ENCODE results near the gene SPX.

SPX gene, protein sequence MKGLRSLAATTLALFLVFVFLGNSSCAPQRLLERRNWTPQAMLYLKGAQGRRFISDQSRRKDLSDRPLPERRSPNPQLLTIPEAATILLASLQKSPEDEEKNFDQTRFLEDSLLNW

DNA sequence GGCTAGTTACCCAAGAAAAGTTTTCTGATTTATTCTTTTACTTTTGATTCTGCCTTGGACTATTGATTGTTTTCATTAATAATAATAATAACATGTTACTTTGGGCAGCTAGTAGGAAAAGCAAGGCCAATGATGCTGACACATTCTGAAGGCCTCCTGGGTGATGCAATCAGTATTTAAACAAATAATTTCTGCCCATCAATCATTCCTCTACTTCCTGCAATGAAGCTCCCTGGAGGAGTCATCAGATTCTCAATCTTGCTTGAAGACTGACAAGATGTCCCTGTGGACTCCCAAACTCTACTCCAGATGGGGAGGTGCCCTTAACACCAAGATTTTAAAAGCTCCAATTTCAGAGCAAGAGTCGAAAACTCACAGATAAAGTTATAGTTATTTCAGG is at the start of gene SPX:
Gene SPX, plus strand, starts transcription at position 244 of the 400 bp plus-strand sequence. CDS start 177 bp downstream, outside the sequence.
- no peak for DNase-seq (ENCODE audit: low read depth, low spot score)

- DNase-seq (ENCODE audit: low read depth, low spot score) = no peak
Measured at GRCh38 chr12:21476949-21477348, 49.1 kb upstream of the SPX start.

DNA sequence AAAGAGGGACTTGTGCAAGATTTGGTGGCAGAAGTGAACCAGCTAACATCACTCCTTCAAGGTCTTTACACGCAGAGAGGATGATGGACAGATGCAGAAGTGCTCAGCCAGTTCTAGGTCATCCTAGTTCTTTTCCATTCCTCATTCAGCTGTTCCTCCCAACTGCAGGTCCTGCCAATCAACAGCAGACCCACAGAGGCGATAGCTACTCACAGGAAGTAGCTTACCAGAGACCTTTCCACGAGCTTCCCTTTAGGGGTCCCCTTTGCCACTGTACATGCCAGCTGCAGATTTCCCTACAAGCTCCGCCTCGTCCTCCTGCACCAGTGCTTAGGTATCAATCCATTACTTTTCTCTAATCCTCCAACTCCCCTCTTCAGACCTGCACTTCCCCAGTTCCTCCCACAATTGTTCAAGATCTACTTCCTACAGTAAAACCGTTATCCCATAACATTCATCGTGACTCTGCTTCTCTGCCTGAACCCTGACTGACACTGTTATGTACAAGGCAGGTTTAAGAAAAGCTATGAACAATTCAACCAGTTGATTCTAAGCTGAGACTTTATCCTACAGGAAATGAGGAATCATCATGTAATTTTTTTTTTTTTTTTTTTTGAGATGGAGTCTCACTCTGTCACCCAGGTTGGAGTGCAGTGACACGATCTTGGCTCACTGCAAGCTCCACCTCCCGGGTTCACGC is 47.2 kb upstream of the SPX start:
- no peak for DNase-seq (ENCODE audit: low read depth, low spot score)

- DNase-seq (ENCODE audit: low read depth, low spot score) = no peak
Measured at GRCh38 chr12:21483531-21483930, 42.6 kb upstream of the SPX start.

GRCh38 chr12:21485998-21486397 is 40.1 kb upstream of the SPX start:
- no peak for DNase-seq (ENCODE audit: low read depth, low spot score)

GRCh38 chr12:21499765-21500164 is 26.3 kb upstream of the SPX start:
- no peak for DNase-seq (ENCODE audit: low read depth, low spot score)

- DNase-seq (ENCODE audit: low read depth, low spot score) = no peak
Measured at GRCh38 chr12:21500786-21501257, 25.3 kb upstream of the SPX start.

GRCh38 chr12:21501258-21502163 is 24.6 kb upstream of the SPX start, which contains the start of the genes GOLT1B and RECQL:
Gene GOLT1B, plus strand, starts transcription at chr12:21501789. Its CDS starts 135 bp downstream, at chr12:21501924.
Gene RECQL, minus strand, starts transcription at chr12:21501635. Its CDS starts 2,065 bp downstream, at chr12:21499570.
- peak; percentile 78 for DNase-seq (ENCODE audit: low read depth, low spot score)

- peak; percentile 3 for DNase-seq (ENCODE audit: low read depth, low spot score)
Measured at GRCh38 chr12:21502164-21502496, 24.0 kb upstream of the SPX start.

DNA sequence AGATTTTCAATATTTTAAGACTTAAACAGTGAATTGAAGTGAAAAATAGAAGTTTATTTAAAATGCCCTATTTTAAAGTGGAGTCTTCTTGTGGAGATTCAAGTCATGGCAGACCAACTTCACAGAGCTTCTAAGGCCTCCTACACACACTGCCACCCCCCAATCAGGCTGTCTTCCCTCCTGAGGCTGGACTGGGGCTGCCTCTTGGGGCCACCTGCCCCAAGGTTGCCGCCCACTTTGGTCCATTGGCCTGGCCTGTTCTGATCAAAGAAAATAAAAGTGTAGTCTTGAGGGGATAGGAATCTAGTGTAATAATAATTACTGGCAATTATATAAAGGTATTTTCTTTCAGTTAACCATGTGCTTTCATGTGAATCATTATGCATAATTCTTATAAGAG is 23.2 kb upstream of the SPX start:
- DNase-seq (ENCODE audit: low read depth, low spot score) = no peak

- no peak for DNase-seq (ENCODE audit: low read depth, low spot score)
Measured at GRCh38 chr12:21505888-21506287, 20.2 kb upstream of the SPX start.

GRCh38 chr12:21507849-21508248 is 18.2 kb upstream of the SPX start:
- DNase-seq (ENCODE audit: low read depth, low spot score) = no peak

DNA sequence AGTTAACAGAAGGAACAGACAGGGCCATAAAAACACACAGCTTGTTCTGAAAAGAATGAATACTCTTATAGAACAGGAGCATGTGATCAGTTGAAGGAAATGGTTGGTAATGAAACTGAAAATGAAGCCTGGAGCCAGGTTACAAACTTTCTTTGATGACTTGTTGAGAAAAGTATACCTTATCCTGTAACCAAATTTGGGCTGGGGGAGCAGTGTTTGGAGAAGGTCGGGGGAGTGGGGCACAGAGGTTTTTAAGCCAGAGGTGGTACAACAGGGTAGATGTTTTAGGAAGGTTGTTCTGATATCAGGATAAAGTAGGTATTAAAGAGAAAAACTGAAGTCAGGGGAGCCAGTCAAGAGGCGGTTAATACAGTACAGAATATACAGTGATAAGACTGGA is 16.3 kb upstream of the SPX start:
- no peak for DNase-seq (ENCODE audit: low read depth, low spot score)

GRCh38 chr12:21516281-21516680 is 9.8 kb upstream of the SPX start:
- DNase-seq (ENCODE audit: low read depth, low spot score) = no peak

GRCh38 chr12:21518451-21518850 is 7.6 kb upstream of the SPX start:
- DNase-seq (ENCODE audit: low read depth, low spot score) = no peak

GRCh38 chr12:21521541-21521940 is 4.6 kb upstream of the SPX start:
- DNase-seq (ENCODE audit: low read depth, low spot score) = no peak

GRCh38 chr12:21523148-21523547 is 2.9 kb upstream of the SPX start:
- DNase-seq (ENCODE audit: low read depth, low spot score) = no peak

- no peak for DNase-seq (ENCODE audit: low read depth, low spot score)
Measured at GRCh38 chr12:21526721-21527345, 737 bp downstream of the SPX start.

- peak; percentile 18 for DNase-seq (ENCODE audit: low read depth, low spot score)
Measured at GRCh38 chr12:21527451-21528180, 1.5 kb downstream of the SPX start.

GRCh38 chr12:21528953-21529352 is 2.9 kb downstream of the SPX start:
- no peak for DNase-seq (ENCODE audit: low read depth, low spot score)

DNA sequence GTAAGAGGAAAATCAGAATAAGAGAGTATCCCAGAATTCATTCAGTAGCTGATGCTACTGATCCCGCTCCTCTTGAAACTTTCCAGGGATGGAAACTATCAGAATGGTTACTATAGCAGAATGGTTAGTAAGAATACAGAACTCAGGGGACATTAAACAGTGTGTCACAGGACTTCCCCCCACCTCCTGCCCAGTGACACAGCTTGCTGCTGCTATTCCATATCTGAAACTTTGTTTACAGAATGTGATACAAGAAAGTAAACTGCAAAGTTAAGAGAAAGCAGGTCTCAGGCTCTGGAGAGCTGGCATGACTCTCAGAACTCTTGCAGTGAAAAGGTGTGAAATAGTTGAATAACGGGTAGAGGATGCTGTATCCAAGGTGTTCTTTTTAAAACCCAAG is 3.4 kb downstream of the SPX start:
- DNase-seq (ENCODE audit: low read depth, low spot score) = no peak

Data from activated naive CD8-positive, alpha-beta T cell treated with anti-CD3 and anti-CD28 coated beads, Interleukin-2, amount 50 U/mL, for 16 hours (primary cell).